Prostate gland (tissue), 2 donors: ENCODE data around the gene NPAT.

ENCODE experiments used
- POLR2A ChIP-seq: fragments of 450-650 bp; IDR thresholded peaks from one replicate; pipeline ENCODE4 v1.6.1; 2016; ENCODE audit warnings: antibody characterized with exemption, mild to moderate bottlenecking
- TF ChIP-seq, protein P1 (sequence below), 4 experiments: fragments of 200-600 bp in 2 of 4; fragments of 450-650 bp in 2 of 4; sonication (generic) in 2 of 4; IDR thresholded peaks; 1 replicate in 3 of 4; 2 replicates in 1 of 4; pipeline ENCODE4 v1.5.1; 2016 to 2019; ENCODE audit warnings: antibody characterized with exemption in 4 of 4, mild to moderate bottlenecking in 2 of 4, moderate library complexity in 2 of 4

DNA sequence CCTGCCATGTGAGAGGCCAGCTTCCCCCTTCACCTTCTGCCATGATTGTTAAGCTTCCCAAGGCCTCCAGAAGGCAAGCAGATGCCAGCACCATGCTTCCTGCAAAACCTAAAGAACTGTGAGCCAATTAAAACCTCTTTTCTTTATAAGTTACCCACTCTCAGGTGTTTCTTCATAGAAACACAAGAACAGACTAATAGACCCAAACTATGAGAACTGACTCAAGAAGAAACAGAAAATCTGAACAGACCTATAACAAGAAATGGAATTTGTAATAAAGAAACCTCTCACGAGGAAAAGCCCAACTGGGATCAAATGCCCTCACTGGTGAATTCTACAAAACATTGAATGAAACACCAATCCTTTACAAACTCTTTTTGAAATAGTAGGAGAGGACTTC, 12.0 kb downstream of the NPAT start:
- TF ChIP-seq, protein P1, sequence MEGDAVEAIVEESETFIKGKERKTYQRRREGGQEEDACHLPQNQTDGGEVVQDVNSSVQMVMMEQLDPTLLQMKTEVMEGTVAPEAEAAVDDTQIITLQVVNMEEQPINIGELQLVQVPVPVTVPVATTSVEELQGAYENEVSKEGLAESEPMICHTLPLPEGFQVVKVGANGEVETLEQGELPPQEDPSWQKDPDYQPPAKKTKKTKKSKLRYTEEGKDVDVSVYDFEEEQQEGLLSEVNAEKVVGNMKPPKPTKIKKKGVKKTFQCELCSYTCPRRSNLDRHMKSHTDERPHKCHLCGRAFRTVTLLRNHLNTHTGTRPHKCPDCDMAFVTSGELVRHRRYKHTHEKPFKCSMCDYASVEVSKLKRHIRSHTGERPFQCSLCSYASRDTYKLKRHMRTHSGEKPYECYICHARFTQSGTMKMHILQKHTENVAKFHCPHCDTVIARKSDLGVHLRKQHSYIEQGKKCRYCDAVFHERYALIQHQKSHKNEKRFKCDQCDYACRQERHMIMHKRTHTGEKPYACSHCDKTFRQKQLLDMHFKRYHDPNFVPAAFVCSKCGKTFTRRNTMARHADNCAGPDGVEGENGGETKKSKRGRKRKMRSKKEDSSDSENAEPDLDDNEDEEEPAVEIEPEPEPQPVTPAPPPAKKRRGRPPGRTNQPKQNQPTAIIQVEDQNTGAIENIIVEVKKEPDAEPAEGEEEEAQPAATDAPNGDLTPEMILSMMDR (IDR thresholded peaks at IDR 0.05), result no peak
- no peak for TF ChIP-seq POLR2A
